ENCODE results near the gene SPOCK1. TPM values are rescaled to one million over a fixed set of nuclear protein-coding genes. Genes with fewer than 3 reads are reported as not detected.

Gene SPOCK1
- polyA plus RNA-seq, 1 donor: 6.3 TPM

DNA sequence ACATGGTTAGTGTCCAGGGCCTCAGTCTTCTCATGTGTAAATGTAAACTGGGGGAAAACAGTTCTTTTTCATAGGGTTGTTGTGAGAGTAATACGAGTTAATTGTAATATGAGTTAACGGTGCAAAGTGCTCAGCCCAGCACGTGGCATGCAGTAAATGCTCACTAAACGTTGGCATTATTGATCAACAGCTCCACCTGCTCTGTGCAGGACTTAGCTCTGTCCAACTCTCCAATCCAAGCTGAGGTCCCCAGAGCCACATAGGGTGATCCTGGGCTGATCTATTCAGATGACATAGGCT is 28.3 kb downstream of the SPOCK1 start:
- Histone ChIP-seq H3K27me3 (ENCODE audit: control insufficient read depth, insufficient read depth, low read length) (peaks cover 10% of the 10 kb centered on the region), H3K36me3 (ENCODE audit: control insufficient read depth, insufficient read depth, low read length) (no peaks in the 10 kb centered on the region), H3K9me3 (ENCODE audit: control insufficient read depth, low read depth, low read length) (no peaks in the 10 kb centered on the region), H3K27ac (ENCODE audit: low read length) (no peak overlapping the region), H3K4me1 (ENCODE audit: control insufficient read depth, insufficient read depth, low read length) (no peaks in the 10 kb centered on the region), H3K4me3 (ENCODE audit: low read length) (no peak overlapping the region)
- no CpG with 5 or more reads among the region's 4 CpGs for WGBS (ENCODE audit: insufficient coverage, low lambda C conversion rate)
- no peak for DNase-seq

DNA sequence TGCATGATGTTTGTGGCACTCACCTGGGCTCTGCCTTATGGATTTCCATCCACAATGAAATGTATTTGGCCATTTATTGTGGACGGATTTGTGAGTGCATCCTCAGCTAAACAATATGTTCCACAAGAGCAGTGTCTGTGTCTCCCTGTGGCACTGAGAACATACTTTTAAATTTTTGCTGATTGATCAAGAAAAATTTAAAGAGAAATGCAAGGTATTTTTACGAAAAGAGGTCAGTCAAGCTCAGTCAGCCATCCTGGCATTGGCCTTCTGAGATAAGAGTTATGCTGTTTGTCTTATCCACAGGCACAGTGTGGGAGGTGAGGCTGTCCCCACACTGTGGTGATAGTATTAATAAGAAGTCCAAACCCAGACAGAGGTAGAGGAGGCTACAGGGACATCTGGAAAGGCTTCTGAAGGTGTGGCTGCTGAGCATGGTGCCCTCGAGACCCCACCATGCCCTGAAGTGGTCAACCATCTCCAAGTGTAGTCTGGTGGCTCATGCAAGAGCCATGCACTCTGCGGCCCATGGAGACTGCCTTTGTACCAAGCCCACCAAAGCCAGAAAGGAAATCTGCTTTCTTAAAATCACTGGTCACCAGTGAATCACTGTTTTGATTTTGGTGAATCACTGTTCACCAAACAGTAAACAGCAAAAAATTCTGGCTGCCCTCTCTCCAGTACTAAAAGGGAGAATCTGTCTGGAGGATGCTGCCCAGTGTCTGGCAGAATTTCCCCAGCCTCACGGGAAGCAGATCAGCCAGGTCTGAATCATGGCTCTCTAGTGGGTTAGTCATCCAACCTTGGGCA is 28.8 kb downstream of the SPOCK1 start:
- H3K27ac ChIP-seq (ENCODE audit: low read length): no peak overlapping the region
- H3K4me3 ChIP-seq (ENCODE audit: low read length): no peak overlapping the region
- WGBS (ENCODE audit: insufficient coverage, low lambda C conversion rate): 100% methylated on average over 1 of the region's 5 CpGs
- no peak for DNase-seq
- no peaks in the 10 kb centered on the region for H3K4me1 ChIP-seq (ENCODE audit: control insufficient read depth, insufficient read depth, low read length)
- H3K27me3 ChIP-seq (ENCODE audit: control insufficient read depth, insufficient read depth, low read length): peaks cover 10% of the 10 kb centered on the region
- no peaks in the 10 kb centered on the region for H3K36me3 ChIP-seq (ENCODE audit: control insufficient read depth, insufficient read depth, low read length)
- H3K9me3 ChIP-seq (ENCODE audit: control insufficient read depth, low read depth, low read length): no peaks in the 10 kb centered on the region

DNA sequence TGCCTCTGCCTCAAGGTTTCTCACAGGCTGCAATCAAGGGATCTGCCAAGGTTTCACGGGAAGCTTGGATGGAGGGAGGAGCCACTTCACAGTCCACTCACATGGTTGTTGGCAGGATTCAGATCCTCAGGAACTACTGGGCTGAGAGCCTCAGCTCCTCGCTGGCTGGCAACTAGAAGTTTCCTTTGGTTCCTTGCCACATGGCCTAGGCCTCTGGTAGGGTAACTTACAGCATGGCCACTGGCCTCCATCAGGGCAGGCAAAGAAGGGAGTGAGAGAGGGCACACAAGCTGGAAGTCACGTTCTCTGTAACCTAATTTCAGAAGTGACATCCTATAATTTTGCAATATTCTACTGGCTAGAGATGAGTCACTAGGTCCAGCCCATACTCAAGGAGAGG is 32.2 kb downstream of the SPOCK1 start:
- no peak for DNase-seq
- Histone ChIP-seq H3K4me1 (ENCODE audit: control insufficient read depth, insufficient read depth, low read length) (no peaks in the 10 kb centered on the region), H3K9me3 (ENCODE audit: control insufficient read depth, low read depth, low read length) (no peaks in the 10 kb centered on the region), H3K36me3 (ENCODE audit: control insufficient read depth, insufficient read depth, low read length) (no peaks in the 10 kb centered on the region), H3K27ac (ENCODE audit: low read length) (no peak overlapping the region), H3K27me3 (ENCODE audit: control insufficient read depth, insufficient read depth, low read length) (peaks cover 6% of the 10 kb centered on the region), H3K4me3 (ENCODE audit: low read length) (no peak overlapping the region)
- no CpG with 5 or more reads among the region's 3 CpGs for WGBS (ENCODE audit: insufficient coverage, low lambda C conversion rate)

DNA sequence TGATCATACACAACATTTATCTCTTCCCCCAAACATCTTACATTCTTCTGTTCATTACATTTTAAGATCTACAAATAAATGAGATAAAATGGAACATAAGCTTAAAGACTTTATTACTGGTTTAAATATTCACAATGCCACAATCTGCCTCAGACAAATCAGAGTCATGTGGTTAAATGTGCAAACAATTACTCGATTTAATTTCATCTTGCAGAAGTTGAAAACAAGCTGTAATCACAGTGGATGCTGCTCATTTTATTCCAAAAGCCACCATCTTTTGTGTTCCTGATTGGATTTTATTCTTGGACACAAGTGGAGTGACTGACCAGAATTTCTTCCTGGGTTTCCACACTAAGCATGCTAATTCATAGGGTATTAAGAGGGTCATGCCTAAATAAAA is 33.2 kb downstream of the SPOCK1 start:
- no peak overlapping the region for H3K4me3 ChIP-seq (ENCODE audit: low read length)
- H3K27me3 ChIP-seq (ENCODE audit: control insufficient read depth, insufficient read depth, low read length): peaks cover 6% of the 10 kb centered on the region
- no CpG with 5 or more reads among the region's 1 CpG for WGBS (ENCODE audit: insufficient coverage, low lambda C conversion rate)
- DNase-seq: no peak
- H3K9me3 ChIP-seq (ENCODE audit: control insufficient read depth, low read depth, low read length): no peaks in the 10 kb centered on the region
- H3K4me1 ChIP-seq (ENCODE audit: control insufficient read depth, insufficient read depth, low read length): no peaks in the 10 kb centered on the region
- H3K36me3 ChIP-seq (ENCODE audit: control insufficient read depth, insufficient read depth, low read length): no peaks in the 10 kb centered on the region
- H3K27ac ChIP-seq (ENCODE audit: low read length): no peak overlapping the region

DNA sequence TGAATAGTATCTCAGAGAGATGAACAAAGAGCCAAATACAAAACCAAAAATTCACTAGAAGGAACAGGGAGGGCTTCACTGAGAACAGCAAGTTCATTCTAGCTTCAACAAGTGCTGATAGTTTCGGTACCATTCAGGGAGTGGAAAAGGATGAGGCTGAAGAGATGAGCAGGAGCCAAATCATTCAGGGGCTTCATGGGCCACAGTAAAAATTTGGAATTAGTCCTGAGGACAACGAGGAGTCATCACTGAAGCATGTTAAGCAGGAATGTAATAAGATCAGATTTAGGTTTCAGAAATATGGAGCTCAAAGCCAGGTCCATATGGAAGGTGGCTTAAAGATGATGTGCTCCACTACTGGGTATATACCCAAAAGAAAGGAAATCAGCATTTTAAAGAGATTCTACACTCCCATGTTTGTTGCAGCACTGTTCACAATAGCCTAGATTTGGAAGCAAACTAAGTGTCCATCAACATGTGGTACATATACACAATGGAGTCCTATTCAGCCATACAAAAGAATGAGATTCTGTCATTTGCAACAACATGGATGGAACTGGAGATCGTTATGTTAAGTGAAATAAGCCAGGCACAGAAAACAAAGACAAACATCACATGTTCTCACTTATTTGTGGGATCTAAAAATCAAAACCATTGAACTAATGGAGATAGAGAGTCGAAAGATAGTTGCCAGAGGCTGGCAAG is 36.2 kb downstream of the SPOCK1 start:
- Histone ChIP-seq H3K4me3 (ENCODE audit: low read length) (no peak overlapping the region), H3K36me3 (ENCODE audit: control insufficient read depth, insufficient read depth, low read length) (no peaks in the 10 kb centered on the region), H3K4me1 (ENCODE audit: control insufficient read depth, insufficient read depth, low read length) (no peaks in the 10 kb centered on the region), H3K9me3 (ENCODE audit: control insufficient read depth, low read depth, low read length) (no peaks in the 10 kb centered on the region), H3K27me3 (ENCODE audit: control insufficient read depth, insufficient read depth, low read length) (no peaks in the 10 kb centered on the region), H3K27ac (ENCODE audit: low read length) (no peak overlapping the region)
- DNase-seq: no peak
- 50% methylated on average over 1 of the region's 4 CpGs for WGBS (ENCODE audit: insufficient coverage, low lambda C conversion rate)

DNA sequence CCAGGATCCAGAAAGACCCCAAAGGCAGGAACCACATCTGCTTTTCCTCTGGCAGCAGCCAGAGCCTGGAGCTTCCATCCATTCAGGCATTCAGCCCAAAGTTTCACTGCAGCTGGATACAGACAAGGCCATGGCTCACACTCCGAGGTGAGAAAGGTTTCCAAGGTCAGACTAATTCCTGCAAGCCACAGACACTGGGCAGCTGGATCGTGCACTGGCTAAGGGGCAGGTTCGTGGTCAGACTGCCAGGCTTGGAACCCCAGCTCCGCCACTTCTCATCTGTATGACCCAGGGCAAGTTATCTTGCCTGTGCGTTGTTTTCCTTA is 36.9 kb downstream of the SPOCK1 start:
- no peak for DNase-seq
- H3K4me3 ChIP-seq (ENCODE audit: low read length): no peak overlapping the region
- H3K36me3 ChIP-seq (ENCODE audit: control insufficient read depth, insufficient read depth, low read length): no peaks in the 10 kb centered on the region
- H3K27ac ChIP-seq (ENCODE audit: low read length): no peak overlapping the region
- no peaks in the 10 kb centered on the region for H3K4me1 ChIP-seq (ENCODE audit: control insufficient read depth, insufficient read depth, low read length)
- no peaks in the 10 kb centered on the region for H3K9me3 ChIP-seq (ENCODE audit: control insufficient read depth, low read depth, low read length)
- 60% methylated on average over 3 of the region's 5 CpGs for WGBS (ENCODE audit: insufficient coverage, low lambda C conversion rate)
- H3K27me3 ChIP-seq (ENCODE audit: control insufficient read depth, insufficient read depth, low read length): no peaks in the 10 kb centered on the region

DNA sequence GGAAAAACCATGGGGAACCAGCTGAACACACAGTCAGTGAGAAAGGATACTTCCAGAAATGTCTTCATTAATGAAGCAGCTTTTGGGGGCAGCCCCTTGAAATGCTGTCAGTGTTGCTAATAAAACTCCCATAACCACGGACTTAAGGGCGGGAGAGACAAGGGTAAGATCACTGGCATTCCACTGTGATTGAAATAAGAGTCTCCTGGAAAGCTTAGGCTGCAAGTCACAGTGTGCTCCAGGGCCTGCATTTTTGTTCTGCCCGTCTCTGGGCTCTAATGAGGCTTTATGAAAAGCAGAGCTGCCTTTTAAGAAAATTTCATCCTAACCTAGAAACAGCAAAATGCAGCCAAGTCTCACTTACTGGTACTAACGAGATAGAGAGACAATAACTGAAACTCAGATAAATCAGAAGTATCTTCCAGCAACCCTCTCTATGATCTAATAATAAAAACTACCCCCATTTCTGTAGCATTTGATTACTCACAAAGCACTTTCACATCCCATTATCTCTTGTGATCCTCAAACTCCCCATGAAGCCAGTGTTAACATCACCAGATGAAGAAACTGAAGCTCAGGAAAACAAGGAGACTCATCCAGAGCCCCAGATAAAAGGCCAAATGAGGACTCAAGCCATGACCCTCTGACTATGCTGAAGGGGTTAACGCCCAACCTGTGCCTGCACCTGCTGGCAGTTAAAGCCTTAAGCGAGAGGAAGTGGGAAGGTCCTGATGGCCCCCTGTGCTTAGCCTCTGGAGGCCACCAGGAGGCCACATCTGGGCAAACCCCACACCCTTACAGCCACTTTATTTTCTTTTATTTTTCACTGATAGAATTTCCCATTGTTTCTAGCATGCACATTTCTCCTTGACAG is 37.5 kb downstream of the SPOCK1 start:
- no peak overlapping the region for H3K27ac ChIP-seq (ENCODE audit: low read length)
- H3K27me3 ChIP-seq (ENCODE audit: control insufficient read depth, insufficient read depth, low read length): no peaks in the 10 kb centered on the region
- H3K4me1 ChIP-seq (ENCODE audit: control insufficient read depth, insufficient read depth, low read length): no peaks in the 10 kb centered on the region
- DNase-seq: no peak
- H3K36me3 ChIP-seq (ENCODE audit: control insufficient read depth, insufficient read depth, low read length): no peaks in the 10 kb centered on the region
- no peaks in the 10 kb centered on the region for H3K9me3 ChIP-seq (ENCODE audit: control insufficient read depth, low read depth, low read length)
- no peak overlapping the region for H3K4me3 ChIP-seq (ENCODE audit: low read length)
- WGBS (ENCODE audit: insufficient coverage, low lambda C conversion rate): no CpG with 5 or more reads among the region's 6 CpGs

DNA sequence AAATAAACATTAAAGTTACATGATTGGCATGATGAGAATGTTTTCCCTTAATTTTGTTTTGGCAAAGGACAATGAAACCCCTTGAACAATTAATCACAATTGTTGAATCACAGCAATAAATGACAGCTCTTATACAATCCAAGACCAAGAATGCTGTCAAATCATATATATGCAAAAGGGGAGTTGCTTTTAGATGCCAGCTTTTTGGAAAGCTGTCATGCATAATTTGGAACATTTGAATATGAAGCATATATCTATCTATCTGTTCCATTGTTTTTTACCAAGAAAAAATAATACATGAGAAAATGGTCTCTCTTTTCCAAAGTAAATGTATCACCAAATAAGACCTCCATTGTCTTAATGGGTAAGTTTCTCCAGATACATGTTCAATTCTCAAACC is 44.5 kb downstream of the SPOCK1 start:
- no peak for DNase-seq
- no peaks in the 10 kb centered on the region for H3K9me3 ChIP-seq (ENCODE audit: control insufficient read depth, low read depth, low read length)
- no peaks in the 10 kb centered on the region for H3K4me1 ChIP-seq (ENCODE audit: control insufficient read depth, insufficient read depth, low read length)
- H3K27me3 ChIP-seq (ENCODE audit: control insufficient read depth, insufficient read depth, low read length): no peaks in the 10 kb centered on the region
- H3K36me3 ChIP-seq (ENCODE audit: control insufficient read depth, insufficient read depth, low read length): no peaks in the 10 kb centered on the region
- no peak overlapping the region for H3K27ac ChIP-seq (ENCODE audit: low read length)
- H3K4me3 ChIP-seq (ENCODE audit: low read length): no peak overlapping the region

DNA sequence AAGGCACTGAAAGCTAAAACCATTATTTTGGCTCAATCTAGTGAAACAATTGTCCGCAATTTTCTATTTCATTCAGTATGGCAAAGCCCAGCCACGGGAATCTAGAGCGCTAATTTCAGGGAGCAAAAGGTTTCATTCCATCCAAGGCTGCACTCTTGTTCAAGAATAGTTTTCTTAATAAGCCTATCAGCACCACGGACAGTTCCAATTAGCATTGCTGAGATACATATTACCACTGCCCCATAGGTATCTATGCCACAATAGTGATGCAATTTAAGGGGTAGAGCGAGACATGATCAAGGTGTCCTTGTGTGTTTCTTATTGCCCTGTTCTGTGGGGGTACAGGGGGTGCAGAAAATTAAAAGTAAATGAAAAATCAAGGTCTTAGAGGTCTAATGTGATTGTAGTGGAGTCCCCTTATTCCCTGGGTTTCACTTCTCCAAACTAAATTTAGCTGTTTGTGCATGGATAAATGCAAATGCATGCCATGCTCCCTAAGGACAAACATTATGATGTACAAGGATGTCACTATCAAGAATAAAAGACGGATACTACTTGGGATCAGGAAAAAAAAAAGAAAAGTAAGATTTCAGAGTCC is 45.5 kb downstream of the SPOCK1 start:
- no peaks in the 10 kb centered on the region for H3K9me3 ChIP-seq (ENCODE audit: control insufficient read depth, low read depth, low read length)
- H3K27me3 ChIP-seq (ENCODE audit: control insufficient read depth, insufficient read depth, low read length): no peaks in the 10 kb centered on the region
- H3K4me1 ChIP-seq (ENCODE audit: control insufficient read depth, insufficient read depth, low read length): no peaks in the 10 kb centered on the region
- no peak overlapping the region for H3K27ac ChIP-seq (ENCODE audit: low read length)
- no peaks in the 10 kb centered on the region for H3K36me3 ChIP-seq (ENCODE audit: control insufficient read depth, insufficient read depth, low read length)
- H3K4me3 ChIP-seq (ENCODE audit: low read length): no peak overlapping the region
- 43% methylated on average over 1 of the region's 6 CpGs for WGBS (ENCODE audit: insufficient coverage, low lambda C conversion rate)
- DNase-seq: peak; percentile 2 to 19

DNA sequence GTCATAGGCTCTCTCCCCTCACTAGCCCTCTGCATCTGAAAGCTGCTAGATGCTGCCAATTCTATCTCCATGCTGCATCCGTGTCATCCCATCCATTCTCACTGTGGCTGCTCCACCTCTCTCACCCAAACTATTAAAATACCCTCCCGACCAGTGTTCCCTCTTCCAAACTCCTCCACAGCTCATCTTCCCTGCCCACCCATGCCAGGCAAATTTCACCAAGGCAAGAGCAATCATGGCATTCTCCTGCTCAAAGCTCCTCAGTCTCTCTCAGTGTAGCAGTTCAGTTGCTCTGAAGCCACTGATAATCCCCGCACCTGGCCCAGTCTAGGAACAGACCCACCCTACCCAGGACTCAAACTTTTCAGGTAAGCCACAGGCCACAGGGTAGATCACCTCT is 48.4 kb downstream of the SPOCK1 start:
- no peaks in the 10 kb centered on the region for H3K9me3 ChIP-seq (ENCODE audit: control insufficient read depth, low read depth, low read length)
- no peaks in the 10 kb centered on the region for H3K27me3 ChIP-seq (ENCODE audit: control insufficient read depth, insufficient read depth, low read length)
- no peaks in the 10 kb centered on the region for H3K36me3 ChIP-seq (ENCODE audit: control insufficient read depth, insufficient read depth, low read length)
- no peak overlapping the region for H3K4me3 ChIP-seq (ENCODE audit: low read length)
- WGBS (ENCODE audit: insufficient coverage, low lambda C conversion rate): no CpG with 5 or more reads among the region's 3 CpGs
- no peak for DNase-seq
- no peak overlapping the region for H3K27ac ChIP-seq (ENCODE audit: low read length)
- H3K4me1 ChIP-seq (ENCODE audit: control insufficient read depth, insufficient read depth, low read length): no peaks in the 10 kb centered on the region
